Superior temporal gyrus (tissue), 1 donor: ENCODE data around the gene KCNQ1.

Source experiments
- DNase-seq: peaks from one replicate; pipeline ENCODE4 v3.0.0-alpha.2; 2016; ENCODE audit errors: extremely low spot score

The KCNQ1 gene

DNA sequence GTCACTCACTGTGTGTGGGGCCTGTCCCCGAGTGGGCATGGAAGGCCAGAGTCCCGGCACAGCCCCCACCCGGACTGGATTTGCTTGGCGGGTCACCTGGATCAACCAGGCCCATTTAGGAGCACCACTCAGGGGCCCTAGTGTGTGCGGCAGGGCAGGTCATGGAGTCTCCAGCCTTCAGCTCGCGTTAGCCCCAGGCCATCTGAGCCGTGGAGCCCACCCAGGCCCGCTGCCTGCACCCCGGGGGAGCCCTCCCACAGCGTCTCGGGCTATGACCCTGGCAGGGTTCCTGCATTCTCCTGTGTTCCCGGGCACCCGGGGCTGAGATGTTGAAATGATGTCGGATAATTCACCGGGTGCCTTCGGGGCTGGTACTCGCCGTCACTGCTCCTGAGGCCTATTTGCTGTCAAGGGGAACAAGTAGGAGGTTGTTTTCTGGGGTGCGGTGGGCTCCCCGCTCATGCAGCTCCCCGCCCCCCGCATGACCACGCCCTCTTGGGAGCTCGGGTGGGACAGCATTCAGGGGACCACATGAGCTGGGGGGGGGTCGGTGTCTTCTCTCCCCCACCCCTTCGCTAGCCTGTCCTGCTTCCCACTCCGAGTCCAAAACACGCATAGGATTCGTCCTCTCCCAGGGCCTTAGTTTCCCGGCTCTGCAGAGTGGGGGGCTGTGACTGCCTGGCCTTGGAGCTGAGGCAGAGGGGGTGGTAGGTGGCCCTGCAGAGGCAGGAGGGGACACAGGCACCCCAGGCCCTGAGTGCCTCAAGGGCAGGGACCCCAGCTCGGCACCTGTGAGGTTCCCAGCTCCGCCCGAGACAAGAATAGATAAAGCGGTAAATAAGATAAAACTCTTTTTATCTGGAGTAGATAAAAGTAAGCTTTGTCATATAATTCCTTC is 77.2 kb downstream of the KCNQ1 start:
- DNase-seq: no peak

DNA sequence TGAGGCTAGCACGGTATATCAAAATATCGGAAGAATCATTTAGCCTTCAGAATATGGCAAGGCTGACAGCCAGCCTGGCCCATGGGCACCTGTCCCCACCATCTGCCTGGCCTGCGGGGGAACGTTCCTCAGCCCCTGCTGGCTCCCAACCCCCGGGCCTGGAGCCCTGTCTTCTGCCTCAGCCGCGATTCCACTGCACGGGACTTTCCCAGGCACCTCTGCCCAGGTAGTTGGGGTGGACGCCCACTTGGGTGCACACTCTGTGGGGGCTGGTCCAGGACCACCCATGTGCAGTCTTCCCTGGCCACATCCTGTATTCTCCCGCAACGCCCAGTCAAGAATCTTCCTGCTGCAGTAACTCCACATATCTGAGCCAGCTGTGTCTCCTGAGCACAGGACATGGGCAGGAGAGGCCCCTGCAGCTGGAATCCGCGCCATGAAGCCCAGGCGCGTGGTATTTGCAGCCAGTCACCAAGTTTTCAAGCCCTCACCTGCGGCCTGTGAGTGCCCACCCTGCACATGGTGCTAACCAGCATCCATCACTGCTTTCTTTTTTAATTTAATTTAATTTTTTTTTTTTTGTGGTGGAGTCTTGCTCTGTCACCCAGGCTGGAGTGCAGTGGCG is 77.9 kb downstream of the KCNQ1 start:
- no peak for DNase-seq

DNA sequence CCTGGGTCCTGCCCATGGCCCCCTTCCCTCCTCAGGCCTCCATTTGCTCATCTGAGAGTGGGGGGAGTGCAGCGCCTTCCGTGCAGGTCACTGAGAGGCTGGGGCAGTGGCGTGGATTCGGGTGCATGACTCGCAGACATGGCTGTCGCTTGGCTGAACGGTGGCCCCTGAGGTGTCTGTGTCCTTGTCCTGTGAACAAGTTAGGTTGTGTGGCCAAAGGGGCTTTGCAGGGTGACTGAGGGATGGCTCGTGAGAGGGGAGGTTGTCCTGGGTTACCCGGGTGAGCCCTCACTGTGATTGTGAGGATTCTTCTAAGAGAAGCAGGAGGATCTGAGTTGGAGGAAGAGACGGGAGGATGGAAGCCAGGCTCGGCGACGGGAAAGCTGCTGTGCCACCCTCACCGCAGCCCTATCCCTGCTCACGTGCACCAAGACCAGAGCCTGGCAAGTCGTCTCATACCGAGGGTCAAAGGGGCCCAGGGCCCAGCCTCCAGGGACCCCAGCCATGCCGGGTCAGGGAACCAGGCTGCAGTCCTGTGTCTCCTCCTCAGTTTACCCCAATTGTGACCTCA is 79.1 kb downstream of the KCNQ1 start:
- no peak for DNase-seq

DNA sequence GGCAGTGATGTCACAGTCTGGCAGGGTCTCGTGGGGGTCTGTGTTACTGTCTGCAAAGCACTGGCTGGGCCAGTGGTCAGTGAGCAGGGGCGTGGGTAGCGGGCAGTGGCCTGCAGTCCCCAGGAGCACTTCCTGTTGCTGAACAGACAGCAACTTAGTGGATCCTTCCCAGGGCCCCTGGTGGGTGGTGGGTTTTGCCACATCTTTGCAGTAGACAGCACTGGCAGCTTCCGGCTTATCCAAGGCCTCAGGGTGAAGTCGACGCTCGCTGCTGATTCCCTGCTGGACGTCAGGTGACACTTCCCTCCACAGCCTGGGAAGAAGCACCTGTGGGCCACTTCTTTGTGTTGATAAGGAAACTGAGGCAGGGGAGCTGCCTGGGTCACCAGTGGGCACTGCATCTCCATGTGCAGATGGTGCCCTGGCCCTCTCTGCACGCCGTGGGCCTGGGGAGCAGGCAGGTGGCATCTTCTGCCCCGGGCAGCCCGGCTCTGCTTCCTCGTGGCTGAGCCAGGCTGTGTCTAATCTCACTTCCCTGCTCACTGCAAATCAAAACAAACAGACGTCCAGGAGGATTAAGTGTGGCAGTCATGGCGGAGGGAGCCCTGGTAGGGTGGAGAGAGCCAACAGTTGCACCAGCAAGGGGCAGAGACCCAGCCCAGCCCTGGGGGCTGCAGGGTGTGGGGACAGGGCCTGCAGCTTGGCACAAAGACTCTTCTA is 79.8 kb downstream of the KCNQ1 start:
- DNase-seq: no peak

DNA sequence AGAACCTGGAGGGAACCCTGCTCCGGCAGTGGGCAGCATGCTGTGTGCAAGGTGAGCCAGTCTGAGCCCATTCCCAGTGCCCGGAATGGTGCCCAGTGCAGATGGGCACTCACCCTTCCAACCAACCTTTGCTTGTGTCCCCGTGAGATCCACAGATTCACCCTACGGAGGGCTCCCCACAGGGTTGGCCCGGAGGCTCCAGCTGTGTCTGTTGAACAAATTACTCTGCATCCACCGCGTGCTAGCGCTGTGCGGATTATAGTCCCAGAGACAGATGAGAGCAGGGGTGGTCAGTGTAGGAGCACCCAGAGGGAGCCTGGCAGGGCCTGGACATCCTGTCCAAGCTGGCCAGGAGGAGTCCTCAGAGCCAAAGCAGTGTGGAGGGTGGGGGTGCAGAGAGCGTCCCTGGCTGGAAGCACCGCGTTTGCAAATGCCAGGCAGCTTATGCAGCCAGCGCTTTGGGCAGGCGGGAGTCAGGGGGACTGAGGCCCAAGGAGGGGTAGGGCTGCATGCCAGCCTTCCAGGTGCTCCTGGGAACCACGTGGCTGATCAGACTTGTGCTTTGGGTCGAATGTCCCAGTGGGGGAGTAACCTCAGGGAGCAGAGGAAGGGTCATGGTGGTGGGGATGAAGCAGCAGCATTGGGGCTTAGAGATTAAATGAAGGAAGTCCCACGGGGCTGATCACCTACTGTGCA is 80.5 kb downstream of the KCNQ1 start:
- no peak for DNase-seq

DNA sequence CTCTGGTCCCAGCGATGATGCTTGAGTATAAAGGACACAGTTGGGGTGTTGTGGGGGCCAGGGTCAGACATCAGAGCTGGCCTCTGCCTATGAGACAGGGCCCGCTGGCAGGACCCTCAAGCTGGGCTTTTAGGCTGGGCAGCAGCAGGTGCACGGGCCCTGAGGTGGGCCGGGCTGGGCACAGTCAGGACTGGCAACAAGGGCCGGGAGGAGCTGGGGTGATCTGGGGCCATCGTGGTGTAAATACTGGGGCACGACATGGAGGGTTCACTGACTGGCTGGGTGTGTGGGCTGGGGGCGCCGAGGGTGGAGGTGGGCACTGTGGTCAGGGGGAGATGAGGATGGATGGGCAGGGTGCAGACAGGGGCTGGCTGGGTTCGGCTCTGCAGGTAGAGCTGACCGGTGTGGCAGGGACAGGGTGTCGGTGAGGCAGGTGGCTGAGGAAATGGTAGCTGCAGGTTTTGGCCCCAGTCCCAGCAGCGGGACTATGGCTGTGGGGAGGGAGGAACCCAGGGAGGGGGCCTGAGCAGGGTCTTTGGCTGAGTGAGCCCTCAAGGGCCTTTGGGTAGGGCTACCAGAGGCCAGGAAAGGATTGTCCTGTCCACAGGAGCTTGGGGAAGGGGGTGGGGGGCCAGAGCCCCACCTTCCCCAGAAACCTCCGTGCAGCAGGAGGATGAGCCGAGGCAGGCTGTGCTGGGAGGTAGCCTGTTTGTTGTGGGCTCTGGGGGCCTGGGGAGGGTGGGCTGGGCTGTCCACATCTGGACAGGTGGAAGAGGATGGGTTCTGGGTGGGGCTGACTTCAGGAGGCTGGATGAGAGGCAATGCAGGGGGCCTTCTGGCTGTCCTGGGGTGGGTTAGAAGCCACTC is 81.4 kb downstream of the KCNQ1 start:
- DNase-seq: no peak

DNA sequence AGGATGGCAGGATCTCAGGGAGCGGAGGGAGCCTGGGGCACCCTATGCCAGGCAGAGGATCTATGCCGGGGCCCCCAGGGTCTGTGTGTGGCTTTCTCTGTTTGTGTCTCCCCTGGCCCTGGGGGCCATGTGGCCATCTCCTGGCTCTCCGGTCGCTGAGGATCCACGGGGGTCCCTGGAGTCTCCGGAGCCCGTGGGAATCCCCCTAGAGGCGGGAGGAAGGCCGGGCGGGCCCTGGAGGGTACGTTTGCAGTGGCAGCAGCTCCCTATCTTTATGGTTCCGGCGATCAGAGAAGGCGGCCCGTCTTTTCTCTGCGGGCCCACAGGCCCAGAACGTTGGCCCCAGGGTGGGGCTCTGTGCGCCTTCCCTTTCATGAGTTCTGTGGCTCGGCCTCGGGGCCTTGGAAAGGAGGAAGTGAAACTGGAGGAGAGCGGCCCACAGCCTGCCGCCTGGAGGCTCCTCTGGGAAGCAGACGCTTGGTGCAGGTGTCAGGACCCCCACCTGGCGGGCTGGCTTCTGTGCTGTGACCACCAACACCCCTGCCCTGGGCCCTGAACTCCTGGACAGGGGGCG is 82.1 kb downstream of the KCNQ1 start:
- no peak for DNase-seq

DNA sequence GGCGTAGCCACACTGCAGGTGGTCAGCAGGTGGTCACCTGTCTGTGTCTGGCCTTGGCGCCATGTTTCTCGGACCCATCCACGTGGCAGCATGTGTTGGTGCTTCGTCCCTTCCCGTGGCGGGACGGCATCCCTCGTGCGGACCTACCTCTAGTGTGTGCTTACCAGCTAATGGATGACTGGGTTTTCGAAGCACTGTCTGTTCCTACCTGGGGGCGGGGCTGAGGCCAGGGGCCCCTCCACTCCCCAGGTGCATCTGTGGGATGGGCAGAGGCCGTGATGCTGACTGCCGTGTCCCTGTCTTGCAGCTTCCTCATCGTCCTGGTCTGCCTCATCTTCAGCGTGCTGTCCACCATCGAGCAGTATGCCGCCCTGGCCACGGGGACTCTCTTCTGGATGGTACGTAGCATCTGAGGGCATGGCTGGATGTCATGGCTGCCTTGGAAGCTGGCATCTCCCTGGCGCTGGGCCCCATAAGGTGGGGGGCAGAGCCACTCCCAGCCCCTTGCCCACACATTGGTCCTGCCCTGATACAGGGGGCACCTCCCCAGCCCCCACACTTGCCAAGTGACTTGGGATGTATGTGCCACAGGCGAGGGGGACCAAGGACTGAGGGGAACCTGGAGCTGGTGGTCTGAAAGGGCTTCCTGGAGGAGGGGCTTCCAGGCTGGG is 82.9 kb downstream of the KCNQ1 start:
- no peak for DNase-seq

DNA sequence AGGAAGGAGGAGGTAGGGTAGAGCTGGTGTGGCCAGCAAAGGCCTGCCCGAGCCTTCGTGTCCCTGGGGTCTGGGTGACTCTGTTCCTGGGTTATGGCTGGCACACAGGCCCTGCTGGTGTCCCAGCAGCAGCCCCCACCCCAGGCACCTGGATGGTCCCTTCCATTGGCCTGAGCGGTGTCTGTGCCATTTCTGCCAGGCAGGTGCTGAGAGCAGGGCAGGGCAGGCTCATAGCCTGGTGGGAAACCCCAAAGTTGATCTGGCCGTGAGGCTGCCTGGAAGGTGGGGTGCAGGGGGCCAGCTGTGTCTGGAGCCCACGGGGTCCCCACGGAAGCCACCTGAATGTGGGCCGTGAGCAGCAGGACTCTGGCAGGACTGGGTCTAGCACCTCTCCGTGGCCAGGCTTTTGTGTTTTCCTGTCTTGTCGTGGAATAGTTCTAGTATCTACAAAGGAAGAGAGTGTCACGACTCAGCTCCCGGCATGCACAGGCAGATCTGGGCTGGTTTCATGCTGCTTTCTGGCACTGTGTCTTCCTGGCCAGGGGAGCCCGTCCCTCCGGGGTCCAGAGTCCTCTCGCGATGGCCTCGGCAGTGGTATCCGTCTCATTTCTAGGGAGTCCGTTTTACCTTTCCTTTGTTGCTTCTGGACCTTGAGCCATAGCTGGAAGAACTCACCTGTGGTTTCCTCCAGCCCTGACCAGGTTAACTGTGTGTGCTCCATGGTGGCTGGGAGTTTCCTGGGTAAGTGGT is 83.7 kb downstream of the KCNQ1 start:
- no peak for DNase-seq

DNA sequence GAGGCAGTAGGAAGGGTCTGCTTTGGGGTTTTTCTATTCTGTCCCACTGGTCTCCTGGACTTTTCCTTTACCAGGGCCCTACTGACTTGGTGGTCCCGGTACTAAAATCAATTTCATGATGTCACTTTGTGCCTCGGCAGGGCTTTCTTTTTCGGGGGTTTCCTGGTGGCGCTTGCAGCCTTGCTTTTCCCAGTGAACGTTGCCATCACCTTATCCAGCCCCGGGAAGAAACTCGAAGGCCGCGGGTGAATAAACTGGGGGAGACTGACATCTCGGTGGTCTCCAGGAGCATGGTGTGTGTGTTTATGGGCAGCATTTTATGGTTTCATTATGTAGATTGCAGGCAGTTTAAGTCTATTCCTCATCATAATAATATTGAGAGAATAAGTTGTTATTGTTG is 84.4 kb downstream of the KCNQ1 start:
- DNase-seq: no peak

DNA sequence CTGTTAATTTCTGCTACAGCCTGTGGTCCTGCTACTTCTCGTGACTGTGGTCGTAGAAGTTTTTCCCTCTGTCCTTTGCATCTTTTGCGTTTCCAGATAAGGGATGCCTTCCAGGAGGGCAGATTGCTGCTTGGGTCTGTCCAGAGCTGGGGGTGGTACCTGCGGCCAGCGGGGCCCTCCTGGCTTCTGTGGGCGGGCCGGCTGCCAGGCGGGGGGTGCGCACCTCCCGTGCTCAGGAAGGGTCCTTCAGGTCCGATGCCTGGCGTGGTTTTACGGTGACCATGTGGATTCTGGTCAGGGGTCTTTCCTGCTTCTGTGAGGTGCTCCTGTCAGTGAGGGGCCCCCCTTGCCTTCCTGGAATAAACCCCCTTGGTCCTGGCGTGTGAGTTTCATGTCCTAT is 84.8 kb downstream of the KCNQ1 start:
- DNase-seq: no peak

DNA sequence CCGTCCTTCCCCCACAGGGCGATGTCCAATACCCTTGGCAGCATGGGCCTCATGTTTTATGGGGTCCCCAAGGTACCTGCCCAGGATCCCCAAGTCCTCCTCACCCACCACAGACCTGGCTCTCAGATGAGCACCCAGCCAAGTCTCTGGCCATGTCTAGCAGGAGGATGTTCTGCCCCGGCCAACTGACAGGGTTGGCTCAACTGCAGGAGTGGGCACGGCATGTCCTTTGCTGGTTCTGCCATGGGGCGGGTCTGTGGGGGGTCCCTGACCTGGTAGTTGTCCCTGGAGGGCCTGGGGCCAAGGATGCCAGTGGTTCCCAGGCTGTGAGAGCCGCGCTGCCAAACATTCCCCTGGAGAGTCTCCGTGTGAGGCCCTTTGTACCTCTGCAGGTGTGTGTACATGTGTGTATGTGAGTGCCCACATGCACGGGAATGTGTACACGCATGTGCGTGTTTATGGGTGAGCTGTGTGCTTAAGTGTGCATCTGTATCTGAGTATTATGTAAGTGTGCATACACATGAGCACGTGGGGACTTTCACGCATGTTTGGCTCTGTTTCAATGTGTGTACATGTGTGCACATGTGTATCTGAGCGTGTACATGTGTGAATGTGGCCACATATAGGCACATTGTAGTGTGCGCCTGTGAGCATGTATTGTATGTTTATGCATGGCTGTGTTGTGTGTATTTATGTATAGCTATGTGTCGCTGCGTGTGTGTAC is 85.5 kb downstream of the KCNQ1 start:
- no peak for DNase-seq

DNA sequence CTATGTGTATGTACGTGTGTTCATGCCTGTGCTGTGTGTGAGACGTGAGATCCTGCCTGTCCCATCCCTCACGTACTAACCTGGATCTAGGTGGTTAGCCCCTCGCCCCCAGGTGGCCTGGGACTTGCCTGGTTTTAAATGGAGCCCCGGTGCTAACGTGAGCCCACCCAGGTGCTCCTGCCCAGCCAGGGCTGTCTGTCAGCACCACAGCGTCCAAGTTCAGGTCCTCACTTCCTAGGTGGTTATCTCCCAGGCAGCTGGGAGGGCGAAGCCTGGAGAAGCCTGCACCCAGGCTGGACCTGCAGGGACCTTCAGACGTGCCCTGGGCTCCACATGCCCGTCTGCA is 86.0 kb downstream of the KCNQ1 start:
- DNase-seq: no peak

DNA sequence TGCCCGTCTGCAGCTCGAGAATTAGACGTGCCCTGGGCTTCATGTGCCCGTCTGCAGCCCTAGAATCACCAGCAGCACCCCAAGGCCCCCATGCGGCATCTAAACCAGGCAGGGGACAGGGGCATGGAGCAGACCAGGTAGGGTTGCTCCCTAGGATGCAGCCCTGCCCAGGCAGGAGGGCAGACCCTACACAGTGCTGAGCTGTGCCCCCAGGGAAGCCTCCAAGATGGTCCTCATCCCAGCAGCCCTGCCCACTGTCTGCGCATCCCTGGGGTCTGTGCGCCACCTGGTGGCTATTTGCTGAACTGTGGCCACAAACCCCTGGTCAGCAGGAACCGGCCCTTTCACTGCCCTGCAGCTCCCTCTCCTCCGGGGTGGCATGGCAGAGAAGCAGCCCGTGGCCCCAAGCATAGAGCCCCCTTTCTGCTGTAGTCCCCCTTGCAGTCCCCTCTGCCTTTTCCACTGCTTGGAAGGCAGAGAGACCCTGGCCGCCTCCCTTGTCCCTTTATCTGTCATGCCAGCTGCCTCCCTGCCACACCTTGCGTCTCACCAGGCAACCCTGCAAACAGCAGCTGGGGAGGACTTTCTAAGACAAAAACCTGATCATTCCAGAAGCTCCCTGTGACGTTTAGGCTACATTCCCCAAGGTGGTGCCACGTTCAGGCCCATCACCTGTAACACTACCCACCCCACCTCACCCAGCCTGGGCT is 86.6 kb downstream of the KCNQ1 start:
- peak; percentile 77 for DNase-seq

DNA sequence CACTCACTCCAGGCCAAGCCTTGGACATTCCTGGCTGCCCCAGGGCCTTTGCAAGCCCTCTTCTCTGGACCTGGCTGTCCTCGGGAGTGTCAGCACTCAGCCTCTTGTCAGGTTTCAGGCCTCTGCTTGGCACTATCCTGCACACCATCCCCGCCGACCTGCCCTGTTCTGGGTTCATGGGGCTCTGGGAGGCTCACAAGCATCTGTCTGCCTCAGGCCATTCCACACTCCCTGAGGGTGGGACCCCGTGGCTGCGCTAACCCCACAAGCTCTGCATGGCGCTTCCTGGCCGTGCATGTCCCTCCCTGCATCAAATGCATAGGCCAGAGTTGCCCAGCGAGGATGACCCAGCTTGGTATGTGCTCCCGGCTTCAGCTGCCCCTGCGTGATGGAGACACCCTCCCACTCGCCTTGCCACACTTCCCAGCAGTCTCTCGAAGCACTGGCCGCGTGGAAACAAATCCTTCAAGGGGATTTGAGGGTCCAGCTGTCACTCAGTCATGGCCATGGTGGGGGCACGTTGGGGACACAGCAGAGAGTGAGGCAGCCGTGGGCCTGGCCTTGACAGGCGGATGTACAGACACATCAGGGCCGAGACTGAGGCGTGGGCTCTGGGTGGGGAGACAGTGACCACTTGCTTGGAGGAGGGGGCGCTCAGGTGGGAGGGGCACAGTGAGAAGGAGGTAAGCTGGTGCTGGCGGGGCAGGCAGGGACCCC is 87.3 kb downstream of the KCNQ1 start:
- no peak for DNase-seq

DNA sequence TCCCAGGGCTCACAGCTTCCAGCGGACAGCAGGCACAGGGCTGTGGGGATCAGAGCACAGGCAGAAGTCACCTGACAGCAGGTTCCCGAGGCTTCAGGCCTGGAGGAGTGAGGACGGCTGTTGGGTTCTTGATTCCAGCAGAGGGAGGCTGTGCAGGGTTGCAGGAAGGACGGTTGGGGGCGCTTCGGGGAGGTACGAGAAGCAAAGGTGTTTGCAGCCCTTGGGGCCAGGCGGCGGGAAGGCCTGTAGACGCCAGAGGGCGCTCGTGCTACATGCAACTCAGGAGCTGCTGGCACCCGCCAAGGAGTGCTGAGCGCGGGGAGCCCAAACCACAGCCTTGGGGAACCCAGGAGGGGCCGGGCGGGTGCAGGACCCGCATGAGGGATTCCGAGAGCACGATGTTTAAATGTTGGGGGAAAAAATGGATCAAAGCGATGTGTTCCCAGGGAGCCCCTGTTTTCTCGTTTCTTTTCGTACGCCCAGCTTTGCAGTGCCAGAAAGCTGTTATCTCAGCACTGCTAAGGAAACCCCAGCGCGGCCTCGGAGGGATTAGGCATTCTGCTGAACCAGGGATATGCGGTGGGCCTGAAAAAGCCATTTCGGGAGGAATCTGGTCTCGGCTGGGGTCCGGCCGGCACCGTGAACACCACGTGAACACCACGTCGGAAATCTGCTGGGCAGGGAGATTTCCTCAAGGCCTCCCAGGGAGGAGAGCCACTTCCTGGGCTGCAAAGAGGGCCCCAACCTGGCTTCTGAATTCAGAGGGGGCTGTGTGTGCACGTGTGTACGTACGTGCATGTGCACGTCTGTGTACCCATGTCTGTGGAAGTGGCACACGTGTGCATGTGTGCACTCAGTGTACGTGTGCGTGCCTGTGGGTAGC is 88.1 kb downstream of the KCNQ1 start:
- peak; percentile 94 for DNase-seq
